K562 (cell line): Measurements from ENCODE around the gene TFF1. TPM values are rescaled to one million over a fixed set of nuclear protein-coding genes. Genes with fewer than 3 reads are reported as not detected.

Experiments used
- ATAC-seq: fragments of 200-7000 bp; cut with Tn5 transposase; 3 replicates; pipeline ENCODE4 v1.9.1; 2020; ENCODE audit warnings: moderate library complexity
- BruUV-seq: library from RNA; stranded (reverse); fragments of 400-500 nt; replicated peaks from 2 replicates; lab custom pipeline; 2021; lab: Mats Ljungman, UMichigan
- CTCF ChIA-PET: fragments of 300-600 bp; formaldehyde crosslinking; extraction: SDS; loops from one replicate; lab custom pipeline; 2021; ENCODE audit warnings: low intra/inter-chr PET ratio; lab: Yijun Ruan, JAX
- POLR2A ChIA-PET: fragments of 300-600, 350-650 bp; sonication (Branson Sonifier 250); formaldehyde crosslinking; extraction: SDS; loops from one replicate; lab custom pipeline; 2021; ENCODE audit warnings: antibody characterized with exemption, inconsistent platforms; lab: Yijun Ruan, JAX
- DNase-seq, 4 experiments: peaks; one replicate each; pipeline versions ENCODE4 v3.0.0 to v3.0.0-alpha.2; 2011 to 2018; ENCODE audit warnings: low spot score in 3 of 4, mixed read lengths in 3 of 4; ENCODE audit errors: extremely low read depth in 1 of 4
- FAIRE-seq: peaks from 2 replicates; lab custom pipeline; 2011; peaks lifted over from hg19 to GRCh38; lab: Jason Lieb, UNC
- H2AFZ ChIP-seq: 2 replicates; pipeline ENCODE4 v1.6.0; 2011; ENCODE audit warnings: low read depth, low read length, control low read depth, inconsistent platforms
- H3K27ac ChIP-seq: fragments of 200-600 bp; 3 replicates; pipeline ENCODE4 v1.8.0; 2011; ENCODE audit warnings: low read depth, mild to moderate bottlenecking, control low read depth, inconsistent platforms, low read length, moderate library complexity, mixed read lengths; ENCODE audit errors: extremely low read depth
- H3K27me3 ChIP-seq, 2 experiments: fragments of 300-600 bp in 1 of 2; 2 replicates in 1 of 2; 3 replicates in 1 of 2; pipeline versions ENCODE4 v1.6.0 to v1.8.0; 2011; ENCODE audit warnings: inconsistent platforms in 2 of 2, low read length in 2 of 2, mild to moderate bottlenecking in 1 of 2, mixed read lengths in 1 of 2, moderate library complexity in 1 of 2; ENCODE audit not compliant: control insufficient read depth in 2 of 2, insufficient read depth in 2 of 2
- H3K36me3 ChIP-seq: fragments of 300-600 bp; 3 replicates; pipeline ENCODE4 v1.8.0; 2011; ENCODE audit warnings: mild to moderate bottlenecking, low read length, inconsistent platforms; ENCODE audit not compliant: control insufficient read depth, insufficient read depth
- H3K4me1 ChIP-seq, 2 experiments: fragments of 200-600 bp in 1 of 2; replicated peaks in 1 of 2; 2 replicates in 1 of 2; 3 replicates in 1 of 2; pipeline versions ENCODE4 v1.5.1 to v1.8.0; 2011; ENCODE audit warnings: inconsistent platforms in 2 of 2, low read length in 2 of 2, mild to moderate bottlenecking in 1 of 2, mixed read lengths in 1 of 2, moderate library complexity in 1 of 2; ENCODE audit not compliant: control insufficient read depth in 2 of 2, insufficient read depth in 2 of 2
- H3K4me2 ChIP-seq: 2 replicates; pipeline ENCODE4 v1.6.1; 2011; ENCODE audit warnings: low read length, control low read depth, inconsistent platforms, mixed read lengths; ENCODE audit not compliant: insufficient read depth
- H3K4me3 ChIP-seq: fragments of 200-600 bp; sonication (generic), shearing (Covaris generic); 2 replicates; pipeline ENCODE4 v1.5.1; 2016; ENCODE audit warnings: control low read depth, inconsistent platforms
- H3K79me2 ChIP-seq: fragments of 200-600 bp; 3 replicates; pipeline ENCODE4 v1.8.0; 2011; ENCODE audit warnings: low read length, inconsistent platforms; ENCODE audit not compliant: control insufficient read depth, insufficient read depth
- H3K9ac ChIP-seq, 2 experiments: 2 replicates each; pipeline versions ENCODE4 v1.6.0 to v1.6.1; 2011; ENCODE audit warnings: low read depth in 2 of 2, low read length in 2 of 2, control low read depth in 1 of 2, inconsistent platforms in 1 of 2, mild to moderate bottlenecking in 1 of 2, mixed read lengths in 1 of 2; ENCODE audit not compliant: insufficient read depth in 1 of 2
- H3K9me1 ChIP-seq: one replicate; pipeline ENCODE4 v1.6.0; 2011; ENCODE audit warnings: inconsistent platforms, mild to moderate bottlenecking, low read length, moderate library complexity; ENCODE audit not compliant: control insufficient read depth, insufficient read depth
- H3K9me3 ChIP-seq: replicated peaks from 2 replicates; pipeline ENCODE4 v1.5.1; 2011; ENCODE audit warnings: low read depth, low read length, inconsistent platforms; ENCODE audit not compliant: control insufficient read depth, insufficient read depth
- H4K20me1 ChIP-seq: replicated peaks from 2 replicates; pipeline ENCODE4 v1.6.1; 2011; ENCODE audit warnings: low read length, inconsistent platforms, mixed read lengths; ENCODE audit not compliant: control insufficient read depth, insufficient read depth
- CCAR2 ChIP-seq: fragments of 200-400 bp; formaldehyde crosslinking; IDR thresholded peaks from 2 replicates; pipeline ENCODE4 v1.6.1; 2017; ENCODE audit warnings: mild to moderate bottlenecking, low read depth, low read length
- DIDO1 ChIP-seq: fragments of 450-650 bp; IDR thresholded peaks from 2 replicates; pipeline ENCODE4 v1.6.1; 2016; ENCODE audit warnings: low read depth, missing biosample characterization, missing genetic modification characterization
- HDAC3 ChIP-seq: fragments of 450-650 bp; IDR thresholded peaks from 2 replicates; pipeline ENCODE4 v1.6.1; 2018; ENCODE audit warnings: borderline replicate concordance, mild to moderate bottlenecking, moderate library complexity; ENCODE audit not compliant: partially characterized antibody
- RAD21 ChIP-seq, 2 experiments: fragments of 250-450 bp in 1 of 2; fragments of 450-650 bp in 1 of 2; sonication (Bioruptor Pico) in 1 of 2; formaldehyde crosslinking in 1 of 2; IDR thresholded peaks in 1 of 2; conservative IDR thresholded peaks in 1 of 2; 2 replicates each; pipeline versions ENCODE4 v1.4.0 to v1.8.0; 2020 to 2022; ENCODE audit warnings: mild to moderate bottlenecking in 2 of 2, moderate library complexity in 1 of 2
- SAFB2 ChIP-seq: fragments of 200-400 bp; formaldehyde crosslinking; IDR thresholded peaks from 2 replicates; pipeline ENCODE4 v1.6.1; 2018; ENCODE audit warnings: borderline replicate concordance, low read length, low read depth, moderate library complexity; ENCODE audit not compliant: severe bottlenecking
- SLC30A9 ChIP-seq: fragments of 250-450 bp; sonication (Bioruptor Pico); IDR thresholded peaks from 2 replicates; pipeline ENCODE4 v1.8.0; 2022; ENCODE audit warnings: mild to moderate bottlenecking, moderate library complexity
- SPI1 ChIP-seq: IDR thresholded peaks from 2 replicates; pipeline ENCODE4 v1.6.1; 2011; ENCODE audit warnings: low read depth, low read length, control low read depth, borderline replicate concordance
- ZNF707 ChIP-seq: fragments of 250-450 bp; sonication (Bioruptor Pico); conservative IDR thresholded peaks from 2 replicates; pipeline ENCODE4 v1.8.0; 2022; ENCODE audit warnings: inconsistent platforms, mild to moderate bottlenecking, moderate library complexity
- WGBS: fragments of 100-300 bp; shearing (Covaris generic); methylation state at CpG from one replicate; pipeline ENCODE4 v1.1.6; 2016; ENCODE audit warnings: low coverage, mixed read lengths; ENCODE audit not compliant: insufficient coverage; ENCODE audit errors: missing lambda C conversion rate; 5-methylcytosine and 5-hydroxymethylcytosine counted together
- in situ Hi-C: fragments of 300-500 bp; cut with MboI; formaldehyde crosslinking; loops from 4 replicates; pipeline ENCODE4 v1.15.0; 2018; ENCODE audit warnings: inconsistent platforms, mixed read lengths
- intact Hi-C: fragments of 100-400 bp; cut with micrococcal nuclease; formaldehyde crosslinking; loops from 2 replicates; pipeline ENCODE4 v1.14.2; 2022
- polyA plus RNA-seq, 8 experiments: library from polyadenylated mRNA; depleted of rRNA in 4 of 8; stranded (reverse) in 5 of 8; unstranded in 3 of 8; fragments of >200 nt; fragmentation: Nextera tagmentation in 2 of 8; fragmentation: Illumina TruSeq in 1 of 8; extraction: Ambion mirVana in 2 of 8; extraction: Trizol in 1 of 8; gene quantifications; 2 replicates each; pipeline versions ENCODE4 v1.2.1 to v1.2.3, GENCODE V29; 2011 to 2014; ENCODE audit warnings: inconsistent platforms in 1 of 8, missing spikeins in 1 of 8
- total RNA-seq, 7 experiments: library from RNA; depleted of rRNA in 6 of 7; stranded (reverse); fragments of >200 nt in 6 of 7; fragmentation: Illumina TruSeq in 2 of 7; extraction: Trizol in 2 of 7; gene quantifications; 2 replicates each; pipeline versions ENCODE4 v1.2.1 to v1.2.3, GENCODE V29; 2011 to 2021; ENCODE audit warnings: low replicate concordance in 1 of 7

Gene TFF1
- total and polyA plus RNA-seq, 9 of the 15 experiments (the other 6 are each of a cell fraction or from before 2014, with no cell fraction given), result 0.31 TPM; not detected in 8

DNA sequence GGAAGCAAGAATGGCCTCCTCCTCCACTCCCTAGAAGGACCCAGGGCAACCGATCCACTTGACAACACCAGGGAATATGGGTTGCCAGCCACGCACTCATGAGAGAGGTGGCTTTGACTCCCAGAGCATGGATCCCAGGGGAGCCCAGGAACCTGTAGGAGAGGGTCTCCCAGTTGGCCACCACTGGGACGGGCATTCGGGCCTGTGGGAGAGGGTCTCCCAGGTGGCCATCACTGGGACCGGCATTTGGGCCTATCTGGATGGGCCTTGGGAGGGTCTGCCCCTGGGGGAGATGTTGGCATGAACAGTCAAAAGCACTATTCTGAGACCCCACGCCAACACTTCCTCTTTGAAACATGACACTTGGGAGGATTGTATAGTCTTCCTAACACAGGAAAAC is 565 bp downstream of the TFF1 start:
- Histone ChIP-seq H3K4me2 (no peak overlapping the region), H3K27ac (no peak overlapping the region), H3K9me3 (no peaks in the 10 kb centered on the region), H3K27me3 (peaks cover 25 to 53% of the 10 kb centered on the region in 2 experiments), H3K4me3 (no peak overlapping the region), H3K36me3 (no peaks in the 10 kb centered on the region), H3K9ac (no peak overlapping the region), H4K20me1 (0 out of 2 replicates have a peak, but pooled peaks cover 5% of the 10 kb centered on the region), H3K9me1 (no peaks in the 10 kb centered on the region), H3K4me1 (peaks cover 8 to 15% of the 10 kb centered on the region in 2 experiments; a peak in 3 of 5 replicates), H2AFZ (no peak overlapping the region), H3K79me2 (no peaks in the 10 kb centered on the region)
- ChIA-PET POLR2A (no interaction called here), CTCF (no interaction called here)
- BruUV-seq, result no TSS peak
- no peak for ATAC-seq
- WGBS, result 20% methylated on average over 6 of the region's 6 CpGs
- intact Hi-C loops (loop anchor here (10.0 kb wide), 1 partner anchor 169 kb away; no protein-coding TSS in a partner anchor), in situ Hi-C loops (no loop called here)
- TF ChIP-seq RAD21 (CRISPR knock-in tag; conservative IDR thresholded peaks at IDR 0.05 in 1 of 2, IDR thresholded peaks at IDR 0.05 in 1 of 2), result no peak
- TF ChIP-seq CCAR2, result no peak
- TF ChIP-seq DIDO1 (tag), result no peak
- no peak for TF ChIP-seq SAFB2
- no peak for TF ChIP-seq SLC30A9 (CRISPR knock-in tag)
- no peak for TF ChIP-seq HDAC3
- TF ChIP-seq ZNF707 (CRISPR knock-in tag), result no peak
- TF ChIP-seq SPI1, result 0 out of 2 replicates have a peak, but pooled peaks have one; percentile 42
- FAIRE-seq, result no peak
- no peak for DNase-seq
